ENCODE results near the gene ATG3.
"Not testable (repeated sequence)": the region's sequence is repeated elsewhere in the genome, so short reads cannot be mapped to it uniquely, and the experiment has no call there.

The ATG3 gene

GRCh38 chr3:112497897-112498548, 63.7 kb downstream of the ATG3 start:
- DNase-seq = peak in 1 of 2 donors; percentile 23

GRCh38 chr3:112496366-112497067, 65.2 kb downstream of the ATG3 start:
- DNase-seq = peak in 1 of 2 donors; percentile 47

GRCh38 chr3:112494448-112494767, 67.4 kb downstream of the ATG3 start:
- DNase-seq = not testable (repeated sequence)

GRCh38 chr3:112492124-112492523, 69.6 kb downstream of the ATG3 start:
- DNase-seq = no peak

- no peak for DNase-seq
These were observed 70.4 kb downstream of the ATG3 start for GRCh38 chr3:112491373-112491772.

GRCh38 chr3:112489674-112490479, 71.9 kb downstream of the ATG3 start:
- peak in 1 of 2 donors; percentile 41 for DNase-seq

GRCh38 chr3:112486811-112487505, 74.8 kb downstream of the ATG3 start:
- no peak for DNase-seq

GRCh38 chr3:112484352-112484751, 77.4 kb downstream of the ATG3 start:
- no peak for DNase-seq

GRCh38 chr3:112482675-112483074, 79.1 kb downstream of the ATG3 start:
- no peak for DNase-seq

All from CD4-positive, alpha-beta T cell treated with Interferon alpha-2 for 1 hour (primary cell).